CD4-positive, alpha-beta memory T cell (primary cell): ENCODE data around the gene ELF1. TPM values are rescaled to one million over a fixed set of nuclear protein-coding genes. Genes with fewer than 3 reads are reported as not detected.

Source experiments
- CTCF ChIA-PET: fragments of 350-600 bp; sonication (Branson Sonifier 250); formaldehyde crosslinking; loops from one replicate; lab custom pipeline; 2021; ENCODE audit warnings: inconsistent platforms; ENCODE audit not compliant: partially characterized antibody; lab: Charles Lee
- POLR2A ChIA-PET: fragments of 350-600 bp; sonication (Branson Sonifier 250); formaldehyde crosslinking; loops from one replicate; lab custom pipeline; 2021; ENCODE audit not compliant: partially characterized antibody; lab: Charles Lee
- DNase-seq, 5 donors: peaks; one replicate each; pipeline versions ENCODE4 v3.0.0 to v3.0.0-alpha.2; 2020 to 2022; ENCODE audit warnings: mixed read lengths in 1 of 5
- H3K27ac ChIP-seq: one replicate; pipeline ENCODE4 v1.7.0; 2013; ENCODE audit warnings: low read depth, low read length
- H3K27me3 ChIP-seq: 2 replicates; pipeline ENCODE4 v1.7.0; 2013; ENCODE audit warnings: mild to moderate bottlenecking, low read length, moderate library complexity; ENCODE audit not compliant: insufficient read depth
- H3K36me3 ChIP-seq: 2 replicates; pipeline ENCODE4 v1.7.0; 2013; ENCODE audit warnings: mild to moderate bottlenecking, low read length, moderate library complexity; ENCODE audit not compliant: insufficient read depth
- H3K4me1 ChIP-seq: 2 replicates; pipeline ENCODE4 v1.7.0; 2013; ENCODE audit warnings: mild to moderate bottlenecking, low read length, moderate library complexity; ENCODE audit not compliant: insufficient read depth
- H3K4me3 ChIP-seq, 2 donors: one replicate each; pipeline ENCODE4 v1.7.0; 2013; ENCODE audit warnings: low read length in 2 of 2, mild to moderate bottlenecking in 1 of 2
- H3K9me3 ChIP-seq, 2 donors: one replicate each; pipeline ENCODE4 v1.7.0; 2013; ENCODE audit warnings: low read length in 2 of 2, control low read depth in 1 of 2; ENCODE audit not compliant: control insufficient read depth in 1 of 2
- H3K27ac Mint-ChIP-seq, 7 donors: one replicate each; pipeline ENCODE4 v1.8.0; 2020 to 2021; ENCODE audit warnings: mixed read lengths in 7 of 7, mild to moderate bottlenecking in 6 of 7, inconsistent platforms in 3 of 7, moderate library complexity in 3 of 7
- H3K27me3 Mint-ChIP-seq, 2 donors: one replicate each; pipeline ENCODE4 v1.8.0; 2020 to 2021; ENCODE audit warnings: mixed read lengths in 2 of 2
- H3K36me3 Mint-ChIP-seq, 2 donors: one replicate each; pipeline ENCODE4 v1.8.0; 2020 to 2021; ENCODE audit warnings: mixed read lengths in 2 of 2, inconsistent platforms in 1 of 2, mild to moderate bottlenecking in 1 of 2
- H3K4me1 Mint-ChIP-seq, 4 donors: one replicate each; pipeline ENCODE4 v1.8.0; 2020 to 2021; ENCODE audit warnings: mixed read lengths in 4 of 4, mild to moderate bottlenecking in 1 of 4
- H3K4me3 Mint-ChIP-seq, 8 donors: one replicate each; pipeline ENCODE4 v1.8.0; 2020 to 2021; ENCODE audit warnings: mixed read lengths in 8 of 8, mild to moderate bottlenecking in 7 of 8, moderate library complexity in 6 of 8, inconsistent platforms in 3 of 8
- H3K9me3 Mint-ChIP-seq, 8 donors: one replicate each; pipeline ENCODE4 v1.8.0; 2020 to 2021; ENCODE audit warnings: mixed read lengths in 8 of 8, mild to moderate bottlenecking in 5 of 8, inconsistent platforms in 3 of 8, moderate library complexity in 1 of 8
- intact Hi-C: fragments of 100-400 bp; cut with micrococcal nuclease; formaldehyde crosslinking; loops from one replicate; pipeline ENCODE4 v1.15.1; 2023
- polyA plus RNA-seq, 2 donors: library from polyadenylated mRNA; unstranded; fragments of 300-500 nt; fragmentation: Illumina TruSeq; gene quantifications; one replicate each; pipeline ENCODE4 v1.2.3, GENCODE V29; 2021
- total RNA-seq, 2 experiments: library from RNA; stranded (reverse); gene quantifications; one replicate each; pipeline ENCODE4 v1.2.3, GENCODE V29; 2021

Gene ELF1
- total and polyA plus RNA-seq, 4 experiments from 2014 or later = 136 to 192 (median 168) TPM

GRCh38 chr13:41011382-41011956 lies 7.6 kb downstream of the ELF1 start:
- Mint-ChIP-seq H3K27ac (peak overlapping the region in 6 of 7 donors; percentile 48 to 84 (median 72)), H3K27me3 (no peaks in the 10 kb centered on the region)
- intact Hi-C loops = no loop called here

GRCh38 chr13:41008349-41008980 lies 10.7 kb downstream of the ELF1 start:
- Histone ChIP-seq H3K27me3 (no peaks in the 10 kb centered on the region), H3K4me3 (peak overlapping the region in 1 of 2 donors; percentile 44), H3K27ac (peak overlapping the region; percentile 27), H3K36me3 (no peaks in the 10 kb centered on the region), H3K4me1 (peaks cover 95% of the 10 kb centered on the region), H3K9me3 (no peaks in the 10 kb centered on the region)
- ChIA-PET POLR2A (interaction anchor here (0.6 to 7.1 kb wide), 10 partner anchors 10 to 52 kb away, joined by 3 to 62 read pairs (median 6); partner anchors contain the start of genes ELF1 and WBP4), CTCF (interaction anchor here (0.7 to 2.1 kb wide), 5 partner anchors 23 to 51 kb away, joined by 3 to 6 read pairs (median 3); no protein-coding TSS in a partner anchor)
- H3K9me3 Mint-ChIP-seq = no peaks in the 10 kb centered on the region
- peaks cover 18 to 22% of the 10 kb centered on the region in 2 donors for H3K36me3 Mint-ChIP-seq
- DNase-seq = no peak
- peak overlapping the region in 7 of 8 donors; percentile 45 to 87 (median 74) for H3K4me3 Mint-ChIP-seq
- peak overlapping the region; percentile 5 to 89 (median 48) for H3K27ac Mint-ChIP-seq
- intact Hi-C loops = no loop called here
- no peaks in the 10 kb centered on the region for H3K27me3 Mint-ChIP-seq
- peaks cover 54 to 80% (median 69%) of the 10 kb centered on the region in 4 donors for H3K4me1 Mint-ChIP-seq

More at GRCh38 chr13:41011382-41011956, 7.6 kb downstream of the ELF1 start:
- ChIA-PET CTCF (interaction anchor here (0.6 to 4.0 kb wide), 11 partner anchors 8 to 587 kb away, joined by 3 to 25 read pairs (median 4); partner anchors contain the start of gene ELF1), POLR2A (interaction anchor here (0.8 to 11.2 kb wide), 8 partner anchors 7 to 346 kb away, joined by 3 to 226 read pairs (median 6); partner anchors contain the start of gene ELF1)
- H3K9me3 Mint-ChIP-seq = no peaks in the 10 kb centered on the region
- peak overlapping the region in 7 of 8 donors; percentile 36 to 67 (median 63) for H3K4me3 Mint-ChIP-seq
- Histone ChIP-seq H3K27me3 (no peaks in the 10 kb centered on the region), H3K36me3 (no peaks in the 10 kb centered on the region), H3K27ac (no peak overlapping the region), H3K9me3 (no peaks in the 10 kb centered on the region), H3K4me1 (peaks cover 92% of the 10 kb centered on the region), H3K4me3 (no peak overlapping the region)
- DNase-seq = no peak
- peaks cover 18 to 26% of the 10 kb centered on the region in 2 donors for H3K36me3 Mint-ChIP-seq
- H3K4me1 Mint-ChIP-seq = peaks cover 50 to 78% (median 65%) of the 10 kb centered on the region in 4 donors

- H3K36me3 ChIP-seq = no peaks in the 10 kb centered on the region
- Mint-ChIP-seq H3K4me1 (peaks cover 50 to 77% (median 65%) of the 10 kb centered on the region in 4 donors), H3K27ac (peak overlapping the region; percentile 48 to 89 (median 73)), H3K9me3 (no peaks in the 10 kb centered on the region), H3K27me3 (no peaks in the 10 kb centered on the region), H3K36me3 (peaks cover 17 to 18% of the 10 kb centered on the region in 2 donors), H3K4me3 (peak overlapping the region in 7 of 8 donors; percentile 50 to 87 (median 75))
- H3K27ac ChIP-seq = no peak overlapping the region
- intact Hi-C loops = no loop called here
- no peak overlapping the region for H3K4me3 ChIP-seq
- ChIA-PET POLR2A (interaction anchor here (1.0 to 7.1 kb wide), 6 partner anchors 11 to 53 kb away, joined by 3 to 62 read pairs (median 6); partner anchors contain the start of genes ELF1 and WBP4), CTCF (interaction anchor here (1.0 to 1.3 kb wide), 2 partner anchors 10 to 47 kb away, joined by 3 read pairs; no protein-coding TSS in a partner anchor)
- no peaks in the 10 kb centered on the region for H3K9me3 ChIP-seq
- no peak for DNase-seq
- H3K4me1 ChIP-seq = peaks cover 94% of the 10 kb centered on the region
- no peaks in the 10 kb centered on the region for H3K27me3 ChIP-seq
These were observed 11.4 kb downstream of the ELF1 start for GRCh38 chr13:41007744-41008128.

GRCh38 chr13:41006978-41007743 lies 12.0 kb downstream of the ELF1 start:
- peak overlapping the region; percentile 31 to 87 (median 74) for H3K4me3 Mint-ChIP-seq
- peaks cover 15 to 16% of the 10 kb centered on the region in 2 donors for H3K36me3 Mint-ChIP-seq
- H3K36me3 ChIP-seq = no peaks in the 10 kb centered on the region
- H3K9me3 ChIP-seq = no peaks in the 10 kb centered on the region
- POLR2A ChIA-PET = interaction anchor here (1.0 to 7.1 kb wide), 5 partner anchors 7 to 52 kb away, joined by 3 to 62 read pairs (median 9); partner anchors contain the start of gene ELF1
- no peaks in the 10 kb centered on the region for H3K27me3 Mint-ChIP-seq
- H3K4me1 ChIP-seq = peaks cover 92% of the 10 kb centered on the region
- H3K27me3 ChIP-seq = no peaks in the 10 kb centered on the region
- intact Hi-C loops = no loop called here
- CTCF ChIA-PET = interaction anchor here (1.0 to 1.3 kb wide), 2 partner anchors 11 to 47 kb away, joined by 3 read pairs; no protein-coding TSS in a partner anchor
- peak in 1 of 5 donors; percentile 39 for DNase-seq
- H3K4me1 Mint-ChIP-seq = peaks cover 49 to 78% (median 64%) of the 10 kb centered on the region in 4 donors
- peak overlapping the region; percentile 66 to 89 (median 80) for H3K27ac Mint-ChIP-seq
- H3K4me3 ChIP-seq = no peak overlapping the region
- H3K9me3 Mint-ChIP-seq = no peaks in the 10 kb centered on the region
- H3K27ac ChIP-seq = no peak overlapping the region

- Mint-ChIP-seq H3K27me3 (no peaks in the 10 kb centered on the region), H3K27ac (peak overlapping the region; percentile 73 to 94 (median 83)), H3K4me3 (peak overlapping the region; percentile 46 to 87 (median 64)), H3K9me3 (no peaks in the 10 kb centered on the region), H3K4me1 (peaks cover 52 to 78% (median 65%) of the 10 kb centered on the region in 4 donors), H3K36me3 (peaks cover 8 to 10% of the 10 kb centered on the region in 2 donors)
- Histone ChIP-seq H3K27ac (peak overlapping the region; percentile 59), H3K9me3 (no peaks in the 10 kb centered on the region), H3K4me1 (peaks cover 92% of the 10 kb centered on the region), H3K4me3 (peak overlapping the region in 1 of 2 donors; percentile 7), H3K27me3 (no peaks in the 10 kb centered on the region), H3K36me3 (no peaks in the 10 kb centered on the region)
- intact Hi-C loops = no loop called here
- POLR2A ChIA-PET = interaction anchor here (0.7 to 7.1 kb wide), 9 partner anchors 8 to 54 kb away, joined by 3 to 62 read pairs (median 9); partner anchors contain the start of genes ELF1 and WBP4
- no peak for DNase-seq
- CTCF ChIA-PET = interaction anchor here (0.8 to 2.0 kb wide), 3 partner anchors 20 to 55 kb away, joined by 3 to 6 read pairs (median 3); no protein-coding TSS in a partner anchor
These were observed 12.8 kb downstream of the ELF1 start for GRCh38 chr13:41006306-41006705.

- Mint-ChIP-seq H3K27ac (peak overlapping the region; percentile 73 to 94 (median 90)), H3K36me3 (peaks cover 5 to 6% of the 10 kb centered on the region in 2 donors), H3K4me3 (peak overlapping the region in 7 of 8 donors; percentile 53 to 87 (median 67)), H3K27me3 (no peaks in the 10 kb centered on the region), H3K4me1 (peaks cover 49 to 76% (median 62%) of the 10 kb centered on the region in 4 donors), H3K9me3 (no peaks in the 10 kb centered on the region)
- ChIA-PET POLR2A (interaction anchor here (0.7 to 7.1 kb wide), 10 partner anchors 9 to 55 kb away, joined by 3 to 62 read pairs (median 8); partner anchors contain the start of genes ELF1 and WBP4), CTCF (interaction anchor here (0.8 to 2.0 kb wide), 4 partner anchors 20 to 55 kb away, joined by 3 to 6 read pairs (median 4); no protein-coding TSS in a partner anchor)
- no peak for DNase-seq
- peak overlapping the region; percentile 59 for H3K27ac ChIP-seq
- H3K4me1 ChIP-seq = peaks cover 90% of the 10 kb centered on the region
- no peaks in the 10 kb centered on the region for H3K9me3 ChIP-seq
- H3K36me3 ChIP-seq = no peaks in the 10 kb centered on the region
- H3K4me3 ChIP-seq = peak overlapping the region in 1 of 2 donors; percentile 7
- intact Hi-C loops = loop anchor here (1.0 to 2.0 kb wide), 2 partner anchors 12 to 25 kb away; no protein-coding TSS in a partner anchor
- H3K27me3 ChIP-seq = no peaks in the 10 kb centered on the region
These were observed 13.4 kb downstream of the ELF1 start for GRCh38 chr13:41005704-41006103.
